ENCODE data around the gene ZNF135.

Gene ZNF135

DNA sequence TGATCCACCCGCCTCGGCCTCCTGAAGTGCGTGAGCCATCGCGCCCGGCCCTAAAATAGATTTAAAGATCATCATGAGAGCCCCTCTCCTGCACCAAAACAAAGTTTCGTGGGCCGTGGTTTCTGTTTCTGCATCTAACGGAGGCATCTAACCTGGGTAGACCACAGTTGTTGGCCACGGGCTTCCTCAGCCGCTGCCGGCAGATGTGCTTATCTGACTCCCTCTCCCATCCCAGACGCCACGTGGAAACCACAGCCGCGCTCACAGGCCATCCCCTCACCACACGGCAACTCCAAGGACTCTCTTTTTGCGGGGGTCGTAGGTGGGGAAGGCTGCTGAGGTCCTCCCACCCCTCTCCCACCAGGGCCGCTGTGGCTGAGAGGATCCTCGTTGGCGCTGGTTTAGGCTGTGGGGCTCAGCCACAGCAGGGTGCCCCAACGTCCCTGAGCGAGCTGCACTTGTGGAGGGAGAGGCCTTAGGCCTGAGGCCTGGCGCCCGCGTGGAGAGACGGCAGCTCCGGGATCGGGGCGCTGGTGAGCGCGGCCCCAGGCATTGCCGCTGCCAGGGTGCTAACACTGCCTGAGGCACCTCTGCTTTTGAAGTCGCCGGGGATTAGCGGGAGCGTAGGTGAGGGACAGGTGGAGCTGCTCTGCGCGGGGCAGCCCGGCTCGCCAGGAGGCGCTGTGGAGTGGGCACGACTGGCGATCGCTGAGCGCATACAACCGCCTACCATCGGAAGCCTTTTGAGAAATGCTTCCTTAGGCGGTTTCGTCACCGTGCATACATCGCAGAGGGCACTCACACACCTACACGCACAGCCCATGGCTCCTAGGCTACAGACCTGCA lies 16.4 kb upstream of the ZNF135 start:
- no peaks in the 10 kb centered on the region; the same call in 1 of the 2 replicates for H3K36me3 ChIP-seq
- TF ChIP-seq, protein P1, sequence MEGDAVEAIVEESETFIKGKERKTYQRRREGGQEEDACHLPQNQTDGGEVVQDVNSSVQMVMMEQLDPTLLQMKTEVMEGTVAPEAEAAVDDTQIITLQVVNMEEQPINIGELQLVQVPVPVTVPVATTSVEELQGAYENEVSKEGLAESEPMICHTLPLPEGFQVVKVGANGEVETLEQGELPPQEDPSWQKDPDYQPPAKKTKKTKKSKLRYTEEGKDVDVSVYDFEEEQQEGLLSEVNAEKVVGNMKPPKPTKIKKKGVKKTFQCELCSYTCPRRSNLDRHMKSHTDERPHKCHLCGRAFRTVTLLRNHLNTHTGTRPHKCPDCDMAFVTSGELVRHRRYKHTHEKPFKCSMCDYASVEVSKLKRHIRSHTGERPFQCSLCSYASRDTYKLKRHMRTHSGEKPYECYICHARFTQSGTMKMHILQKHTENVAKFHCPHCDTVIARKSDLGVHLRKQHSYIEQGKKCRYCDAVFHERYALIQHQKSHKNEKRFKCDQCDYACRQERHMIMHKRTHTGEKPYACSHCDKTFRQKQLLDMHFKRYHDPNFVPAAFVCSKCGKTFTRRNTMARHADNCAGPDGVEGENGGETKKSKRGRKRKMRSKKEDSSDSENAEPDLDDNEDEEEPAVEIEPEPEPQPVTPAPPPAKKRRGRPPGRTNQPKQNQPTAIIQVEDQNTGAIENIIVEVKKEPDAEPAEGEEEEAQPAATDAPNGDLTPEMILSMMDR (IDR thresholded peaks at IDR 0.05; ENCODE audit: low read depth, low read length) = no peak
- no peaks in the 10 kb centered on the region for H3K9me3 ChIP-seq (ENCODE audit: severe bottlenecking)
- no peak overlapping the region for H3K4me3 ChIP-seq (ENCODE audit: low read depth, low read length)
- no peak overlapping the region for H3K27ac ChIP-seq
- no peaks in the 10 kb centered on the region for H3K27me3 ChIP-seq (ENCODE audit: insufficient read depth, low read depth, severe bottlenecking)
- DNase-seq = no peak

DNA sequence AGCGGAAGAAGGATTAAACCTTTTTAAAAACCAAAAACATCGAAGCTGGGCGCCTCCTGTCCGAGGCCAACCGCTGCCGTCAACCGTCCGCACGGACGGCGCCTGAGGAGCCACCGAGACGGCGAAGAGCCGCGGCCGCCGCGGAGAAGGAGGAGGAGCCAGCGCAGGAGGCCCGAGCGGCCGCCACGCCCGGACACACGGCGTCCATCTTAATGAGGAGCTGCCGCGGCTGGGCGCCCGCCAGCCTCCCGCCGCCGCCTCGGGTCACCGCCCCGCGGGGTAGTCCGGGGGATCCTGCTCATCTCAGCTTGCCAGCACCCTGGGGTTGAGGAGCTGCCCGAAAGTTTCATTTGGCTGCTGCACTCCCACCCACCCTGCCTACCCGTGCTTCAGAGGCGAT lies 14.7 kb upstream of the ZNF135 start:
- H3K27ac ChIP-seq = no peak overlapping the region
- no peaks in the 10 kb centered on the region; the same call in 1 of the 2 replicates for H3K36me3 ChIP-seq
- no peaks in the 10 kb centered on the region for H3K27me3 ChIP-seq (ENCODE audit: insufficient read depth, low read depth, severe bottlenecking)
- H3K4me3 ChIP-seq (ENCODE audit: low read depth, low read length) = no peak overlapping the region
- no peak for DNase-seq
- peaks cover 6% of the 10 kb centered on the region for H3K9me3 ChIP-seq (ENCODE audit: severe bottlenecking)
- TF ChIP-seq, protein P1 (IDR thresholded peaks at IDR 0.05; ENCODE audit: low read depth, low read length) = no peak

- TF ChIP-seq, protein P1 (IDR thresholded peaks at IDR 0.05; ENCODE audit: low read depth, low read length) = no peak
- no peak overlapping the region for H3K27ac ChIP-seq
- H3K9me3 ChIP-seq (ENCODE audit: severe bottlenecking) = peaks cover 6% of the 10 kb centered on the region
- no peaks in the 10 kb centered on the region; the same call in 1 of the 2 replicates for H3K36me3 ChIP-seq
- H3K4me3 ChIP-seq (ENCODE audit: low read depth, low read length) = no peak overlapping the region
- H3K27me3 ChIP-seq (ENCODE audit: insufficient read depth, low read depth, severe bottlenecking) = no peaks in the 10 kb centered on the region
- no peak for DNase-seq
Observed at GRCh38 chr19:58044886-58045285, 14.2 kb upstream of the ZNF135 start.

DNA sequence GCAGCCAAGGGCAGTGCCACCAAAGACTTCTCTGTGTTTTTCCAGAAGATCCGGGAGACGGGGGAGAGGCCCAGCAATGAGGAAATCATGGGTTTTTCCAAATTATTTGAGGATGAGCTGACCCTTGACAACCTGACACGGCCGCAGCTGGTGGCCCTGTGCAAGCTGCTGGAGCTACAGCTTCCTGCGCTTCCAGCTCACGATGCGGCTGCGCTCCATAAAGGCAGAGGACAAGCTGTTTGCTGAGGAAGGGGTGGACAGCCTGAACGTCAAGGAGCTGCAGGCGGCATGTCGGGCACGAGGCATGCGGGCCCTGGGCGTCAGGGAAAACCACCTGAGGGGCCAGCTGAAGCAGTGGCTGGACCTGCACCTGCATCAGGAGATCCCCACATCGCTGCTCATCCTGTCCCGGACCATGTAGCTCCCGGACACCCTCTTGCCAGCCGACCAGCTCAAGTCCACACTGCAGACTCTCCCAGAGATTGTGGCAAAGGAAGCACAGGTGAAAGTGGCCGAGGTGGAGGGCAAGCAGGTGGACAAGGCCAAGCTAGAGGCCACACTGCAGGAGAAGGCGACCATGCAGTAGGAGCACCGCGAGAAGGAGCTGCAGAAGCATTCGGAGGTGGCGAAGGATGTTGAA lies 13.6 kb upstream of the ZNF135 start:
- Histone ChIP-seq H3K36me3 (no peaks in the 10 kb centered on the region; the same call in 1 of the 2 replicates), H3K4me3 (ENCODE audit: low read depth, low read length) (no peak overlapping the region), H3K27ac (no peak overlapping the region), H3K9me3 (ENCODE audit: severe bottlenecking) (peaks cover 6% of the 10 kb centered on the region), H3K27me3 (ENCODE audit: insufficient read depth, low read depth, severe bottlenecking) (no peaks in the 10 kb centered on the region)
- DNase-seq = no peak
- TF ChIP-seq, protein P1 (IDR thresholded peaks at IDR 0.05; ENCODE audit: low read depth, low read length) = no peak

DNA sequence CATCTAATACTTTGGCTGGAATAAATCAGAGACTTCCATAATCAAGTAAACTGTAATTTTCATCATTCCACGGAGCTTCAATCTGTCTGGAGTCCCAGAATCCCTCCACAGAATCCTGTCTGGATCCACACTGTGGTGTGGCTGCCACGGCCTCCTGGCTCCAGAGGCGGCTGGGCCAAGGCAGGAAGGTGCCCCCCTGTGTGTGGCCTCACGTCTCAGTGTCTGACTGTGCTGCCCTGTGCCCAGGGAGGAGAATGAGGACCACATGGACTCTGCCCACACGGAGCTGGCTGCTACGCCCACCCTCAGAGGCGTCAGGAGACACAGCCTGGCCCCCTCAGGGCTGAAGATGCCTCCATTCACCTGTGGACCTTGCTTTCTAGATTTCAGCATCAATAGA lies 12.2 kb upstream of the ZNF135 start:
- H3K27ac ChIP-seq = no peak overlapping the region
- H3K9me3 ChIP-seq (ENCODE audit: severe bottlenecking) = peaks cover 8% of the 10 kb centered on the region
- H3K27me3 ChIP-seq (ENCODE audit: insufficient read depth, low read depth, severe bottlenecking) = no peaks in the 10 kb centered on the region
- DNase-seq = no peak
- no peak overlapping the region for H3K4me3 ChIP-seq (ENCODE audit: low read depth, low read length)
- H3K36me3 ChIP-seq = peaks cover 2% of the 10 kb centered on the region
- TF ChIP-seq, protein P1 (IDR thresholded peaks at IDR 0.05; ENCODE audit: low read depth, low read length) = no peak
